ENCODE measurements around the gene SOAT1.

GRCh38 chr1:179278920-179279319, 14.7 kb upstream of the SOAT1 start:
- TF ChIP-seq RARB (CRISPR knock-in tag; IDR thresholded peaks at IDR 0.05) (no peak), PATZ1 (CRISPR knock-in tag; IDR thresholded peaks at IDR 0.05; ENCODE audit: borderline replicate concordance) (no peak), CSRNP3 (CRISPR knock-in tag; IDR thresholded peaks at IDR 0.05) (no peak), ZFP30 (CRISPR knock-in tag; IDR thresholded peaks at IDR 0.05) (no peak), SNAI2 (CRISPR knock-in tag; IDR thresholded peaks at IDR 0.05) (no peak), POU6F1 (CRISPR knock-in tag; IDR thresholded peaks at IDR 0.05; ENCODE audit: borderline replicate concordance, low read depth) (no peak), ZFP3 (CRISPR knock-in tag; IDR thresholded peaks at IDR 0.05) (no peak)
